Measurements from ENCODE around the gene CMTR1. TPM values are rescaled to one million over a fixed set of nuclear protein-coding genes. Genes with fewer than 3 reads are reported as not detected.

Gene CMTR1
- total RNA-seq, 4 donors from 2014 or later, result 39.3 to 45.0 (median 40.9) TPM

GRCh38 chr6:37426058-37426944 is 6.7 kb upstream of the CMTR1 start:
- Histone ChIP-seq H3K4me1 (no peaks in the 10 kb centered on the region), H3K9me3 (no peaks in the 10 kb centered on the region), H3K27me3 (no peaks in the 10 kb centered on the region), H3K27ac (no peak overlapping the region), H3K4me3 (no peak overlapping the region), H3K36me3 (no peaks in the 10 kb centered on the region)
- DNase-seq (ENCODE audit: low spot score in 2 of 2), result no peak
- TF ChIP-seq CTCF (IDR thresholded peaks at IDR 0.05) (no peak), POLR2A (IDR thresholded peaks at IDR 0.05) (no peak), EP300 (IDR thresholded peaks at IDR 0.05) (no peak)
- 79% methylated on average over 4 of the region's 4 CpGs for WGBS, 2 donors

GRCh38 chr6:37426945-37427510 is 6.0 kb upstream of the CMTR1 start:
- no peak overlapping the region for H3K27ac ChIP-seq
- peaks cover 0 to 2% (median 0%) of the 10 kb centered on the region in 4 donors for H3K4me1 ChIP-seq
- no peaks in the 10 kb centered on the region for H3K36me3 ChIP-seq
- no peaks in the 10 kb centered on the region for H3K9me3 ChIP-seq
- no peaks in the 10 kb centered on the region for H3K27me3 ChIP-seq
- no peak for TF ChIP-seq CTCF (IDR thresholded peaks at IDR 0.05)
- TF ChIP-seq EP300 (IDR thresholded peaks at IDR 0.05), result no peak
- no peak for TF ChIP-seq POLR2A (IDR thresholded peaks at IDR 0.05)
- WGBS, 2 donors, result 92 to 97% methylated on average over 6 of the region's 6 CpGs
- DNase-seq (ENCODE audit: low spot score in 2 of 2), result no peak
- no peak overlapping the region for H3K4me3 ChIP-seq

GRCh38 chr6:37429352-37429750 is 3.7 kb upstream of the CMTR1 start:
- TF ChIP-seq CTCF (IDR thresholded peaks at IDR 0.05) (no peak), POLR2A (IDR thresholded peaks at IDR 0.05) (no peak), EP300 (IDR thresholded peaks at IDR 0.05) (no peak)
- WGBS, 2 donors, result 79 to 81% methylated on average over 2 of the region's 2 CpGs
- no peak overlapping the region for H3K27ac ChIP-seq

GRCh38 chr6:37432590-37432915 is 468 bp upstream of the CMTR1 start:
- TF ChIP-seq EP300 (IDR thresholded peaks at IDR 0.05) (no peak), POLR2A (IDR thresholded peaks at IDR 0.05) (no peak), CTCF (IDR thresholded peaks at IDR 0.05) (no peak)
- no peak for DNase-seq (ENCODE audit: low spot score in 2 of 2)
- WGBS, 2 donors, result 11 to 12% methylated on average over 7 of the region's 7 CpGs
- H3K4me3 ChIP-seq, result peak overlapping the region; percentile 87 to 97 (median 92)
- peak overlapping the region; percentile 88 to 97 (median 94) for H3K27ac ChIP-seq
- H3K4me1 ChIP-seq, result peaks cover 0 to 33% (median 13%) of the 10 kb centered on the region in 4 donors
- H3K36me3 ChIP-seq, result peaks cover 0 to 21% (median 0%) of the 10 kb centered on the region in 3 donors
- no peaks in the 10 kb centered on the region for H3K9me3 ChIP-seq
- H3K27me3 ChIP-seq, result no peaks in the 10 kb centered on the region

More at GRCh38 chr6:37429352-37429750, 3.7 kb upstream of the CMTR1 start:
- DNase-seq (ENCODE audit: low spot score in 2 of 2), result no peak
- H3K4me1 ChIP-seq, result peaks cover 0 to 17% (median 6%) of the 10 kb centered on the region in 4 donors
- no peaks in the 10 kb centered on the region for H3K27me3 ChIP-seq
- H3K9me3 ChIP-seq, result no peaks in the 10 kb centered on the region
- H3K36me3 ChIP-seq, result no peaks in the 10 kb centered on the region
- H3K4me3 ChIP-seq, result no peak overlapping the region

Data from tibial nerve (tissue), 4 donors.